ENCODE data around the gene TYW3. TPM values are rescaled to one million over a fixed set of nuclear protein-coding genes. Genes with fewer than 3 reads are reported as not detected.
"Not testable (repeated sequence)": the region's sequence is repeated elsewhere in the genome, so short reads cannot be mapped to it uniquely, and the experiment has no call there.

The TYW3 gene
- total RNA-seq, 2 donors from 2014 or later: 13.3 to 16.4 TPM

DNA sequence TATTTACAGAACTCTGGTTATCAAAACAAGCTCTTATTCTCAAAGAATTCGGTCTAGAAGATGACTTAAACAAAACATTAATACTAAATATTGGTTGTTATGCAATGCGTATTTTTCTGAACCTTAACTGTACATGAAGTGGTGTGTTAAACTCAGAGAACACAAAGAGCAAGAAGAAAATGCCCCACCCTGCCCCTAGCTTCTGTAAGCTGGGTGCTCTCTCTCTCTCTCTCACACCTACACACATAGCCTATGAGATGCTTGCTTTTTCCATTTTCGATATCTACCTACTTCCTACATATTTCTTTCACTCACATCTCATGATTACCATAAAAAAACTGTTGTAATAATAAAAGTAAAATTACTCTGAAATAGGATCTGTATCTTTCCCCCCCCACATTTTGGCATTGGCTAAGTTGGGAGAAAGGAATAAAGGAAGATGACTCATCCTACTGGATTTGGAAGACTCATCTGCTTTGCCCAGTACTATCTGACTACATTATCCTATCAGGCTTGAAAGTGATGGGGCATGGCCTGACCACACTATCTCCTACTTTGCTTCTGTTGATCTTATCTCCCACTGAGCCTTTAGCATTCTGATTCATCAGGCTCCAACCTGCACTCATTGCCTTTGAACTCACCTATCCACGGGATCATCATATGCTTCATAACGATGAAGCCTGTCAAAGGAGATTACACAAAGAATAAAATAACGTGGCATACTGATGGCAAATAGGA, 3.0 kb upstream of the TYW3 start:
- Histone ChIP-seq H3K4me1 (ENCODE audit: control insufficient read depth in 1 of 2, low read depth in 2 of 2) (peaks cover 30 to 32% of the 10 kb centered on the region in 2 donors), H3K9me3 (no peaks in the 10 kb centered on the region)
- ATAC-seq (ENCODE audit: insufficient number of reproducible peaks, low FRiP score, low read depth): no peak

DNA sequence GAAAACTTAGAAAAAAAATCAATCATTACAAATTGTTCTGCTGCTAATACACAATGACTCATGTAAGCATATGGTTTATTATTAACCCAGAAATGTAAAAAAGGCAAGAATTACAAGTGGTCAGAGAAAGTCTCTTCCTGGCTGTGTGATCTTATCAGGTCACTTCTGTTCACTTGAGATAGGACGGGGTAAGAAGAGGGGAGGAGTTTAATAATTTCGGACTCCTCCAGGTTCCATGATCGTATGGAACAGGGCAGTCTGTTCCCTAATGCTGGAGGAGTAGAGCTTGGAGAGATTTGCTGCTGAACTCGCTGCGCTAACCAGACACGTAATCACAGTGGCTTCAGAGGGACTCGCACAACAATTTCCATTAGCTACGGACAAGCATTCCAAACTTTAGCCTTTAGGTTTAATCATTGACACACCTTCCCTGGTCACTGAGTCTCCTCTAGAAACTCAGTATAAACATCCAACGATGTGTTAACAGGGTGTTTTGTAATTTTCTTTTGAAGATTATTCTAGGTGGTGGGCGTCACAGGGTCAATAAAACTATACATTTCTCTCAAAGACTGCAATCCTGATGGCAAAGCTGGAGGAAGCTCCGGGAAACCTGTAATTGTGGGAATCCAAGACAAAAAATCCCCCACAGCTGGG, 1.4 kb upstream of the TYW3 start:
- Histone ChIP-seq H3K9me3 (no peaks in the 10 kb centered on the region), H3K4me1 (ENCODE audit: control insufficient read depth in 1 of 2, low read depth in 2 of 2) (peaks cover 32 to 36% of the 10 kb centered on the region in 2 donors), H3K36me3 (no peaks in the 10 kb centered on the region), H3K27ac (no peak overlapping the region), H3K4me3 (peak overlapping the region; percentile 83), H3K27me3 (replicated peaks; ENCODE audit: insufficient read depth) (no peaks in the 10 kb centered on the region)
- TF ChIP-seq, protein P1, sequence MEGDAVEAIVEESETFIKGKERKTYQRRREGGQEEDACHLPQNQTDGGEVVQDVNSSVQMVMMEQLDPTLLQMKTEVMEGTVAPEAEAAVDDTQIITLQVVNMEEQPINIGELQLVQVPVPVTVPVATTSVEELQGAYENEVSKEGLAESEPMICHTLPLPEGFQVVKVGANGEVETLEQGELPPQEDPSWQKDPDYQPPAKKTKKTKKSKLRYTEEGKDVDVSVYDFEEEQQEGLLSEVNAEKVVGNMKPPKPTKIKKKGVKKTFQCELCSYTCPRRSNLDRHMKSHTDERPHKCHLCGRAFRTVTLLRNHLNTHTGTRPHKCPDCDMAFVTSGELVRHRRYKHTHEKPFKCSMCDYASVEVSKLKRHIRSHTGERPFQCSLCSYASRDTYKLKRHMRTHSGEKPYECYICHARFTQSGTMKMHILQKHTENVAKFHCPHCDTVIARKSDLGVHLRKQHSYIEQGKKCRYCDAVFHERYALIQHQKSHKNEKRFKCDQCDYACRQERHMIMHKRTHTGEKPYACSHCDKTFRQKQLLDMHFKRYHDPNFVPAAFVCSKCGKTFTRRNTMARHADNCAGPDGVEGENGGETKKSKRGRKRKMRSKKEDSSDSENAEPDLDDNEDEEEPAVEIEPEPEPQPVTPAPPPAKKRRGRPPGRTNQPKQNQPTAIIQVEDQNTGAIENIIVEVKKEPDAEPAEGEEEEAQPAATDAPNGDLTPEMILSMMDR (IDR thresholded peaks at IDR 0.05): no peak
- DNase-seq (ENCODE audit: low spot score) (no peak), ATAC-seq (ENCODE audit: insufficient number of reproducible peaks, low FRiP score, low read depth) (no peak)

More for the DNA sequence above, 3.0 kb upstream of the TYW3 start:
- H3K4me3 ChIP-seq: no peak overlapping the region
- H3K27ac ChIP-seq: no peak overlapping the region
- no peak for DNase-seq (ENCODE audit: low spot score)
- no peaks in the 10 kb centered on the region for H3K27me3 ChIP-seq (replicated peaks; ENCODE audit: insufficient read depth)
- TF ChIP-seq, protein P1 (IDR thresholded peaks at IDR 0.05): no peak
- no peaks in the 10 kb centered on the region for H3K36me3 ChIP-seq

DNA sequence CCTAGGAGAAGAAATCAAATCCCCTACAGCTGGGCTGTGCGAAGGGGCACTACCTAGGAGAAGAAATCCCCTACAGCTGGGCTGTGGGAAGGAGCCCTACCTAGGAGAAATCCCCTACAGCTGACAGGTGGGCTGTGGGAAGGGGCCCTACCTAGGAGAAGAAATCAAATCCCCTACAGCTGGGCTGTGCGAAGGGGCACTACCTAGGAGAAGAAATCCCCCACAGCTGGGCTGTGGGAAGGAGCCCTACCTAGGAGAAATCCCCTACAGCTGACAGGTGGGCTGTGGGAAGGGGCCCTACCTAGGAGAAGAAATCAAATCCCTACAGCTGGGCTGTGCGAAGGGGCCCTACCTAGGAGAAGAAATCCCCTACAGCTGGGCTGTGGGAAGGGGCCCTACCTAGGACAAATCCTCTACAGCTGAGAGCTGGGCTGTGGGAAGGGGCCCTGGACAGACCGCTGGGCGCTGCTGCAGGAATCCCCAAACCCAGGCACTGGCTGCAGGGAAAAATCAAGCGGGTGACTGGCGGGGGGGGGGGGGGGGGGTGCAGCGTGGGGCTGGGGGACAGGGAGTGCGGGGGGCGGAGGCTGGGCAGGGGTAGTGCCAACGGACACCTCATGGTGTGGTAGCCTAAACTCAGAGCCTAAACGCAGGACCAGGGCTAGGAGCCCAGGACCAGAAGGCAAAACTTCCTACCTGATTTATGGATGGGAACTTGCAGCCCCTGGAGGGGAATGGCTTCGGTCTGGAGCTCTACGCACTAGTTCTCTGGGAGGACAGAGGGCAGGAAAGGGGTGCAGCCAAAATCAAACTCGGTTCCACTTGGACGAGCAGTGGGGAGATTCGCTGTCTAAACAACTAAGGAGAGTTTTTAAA, 643 bp upstream of the TYW3 start:
- Histone ChIP-seq H3K4me3 (peak overlapping the region; percentile 83), H3K27ac (peak overlapping the region; percentile 63 to 74), H3K4me1 (ENCODE audit: control insufficient read depth in 1 of 2, low read depth in 2 of 2) (peaks cover 32 to 36% of the 10 kb centered on the region in 2 donors)
- not testable (repeated sequence) for H3K36me3 ChIP-seq; ATAC-seq (ENCODE audit: insufficient number of reproducible peaks, low FRiP score, low read depth); H3K9me3 ChIP-seq; DNase-seq (ENCODE audit: low spot score); H3K27me3 ChIP-seq (replicated peaks; ENCODE audit: insufficient read depth)

DNA sequence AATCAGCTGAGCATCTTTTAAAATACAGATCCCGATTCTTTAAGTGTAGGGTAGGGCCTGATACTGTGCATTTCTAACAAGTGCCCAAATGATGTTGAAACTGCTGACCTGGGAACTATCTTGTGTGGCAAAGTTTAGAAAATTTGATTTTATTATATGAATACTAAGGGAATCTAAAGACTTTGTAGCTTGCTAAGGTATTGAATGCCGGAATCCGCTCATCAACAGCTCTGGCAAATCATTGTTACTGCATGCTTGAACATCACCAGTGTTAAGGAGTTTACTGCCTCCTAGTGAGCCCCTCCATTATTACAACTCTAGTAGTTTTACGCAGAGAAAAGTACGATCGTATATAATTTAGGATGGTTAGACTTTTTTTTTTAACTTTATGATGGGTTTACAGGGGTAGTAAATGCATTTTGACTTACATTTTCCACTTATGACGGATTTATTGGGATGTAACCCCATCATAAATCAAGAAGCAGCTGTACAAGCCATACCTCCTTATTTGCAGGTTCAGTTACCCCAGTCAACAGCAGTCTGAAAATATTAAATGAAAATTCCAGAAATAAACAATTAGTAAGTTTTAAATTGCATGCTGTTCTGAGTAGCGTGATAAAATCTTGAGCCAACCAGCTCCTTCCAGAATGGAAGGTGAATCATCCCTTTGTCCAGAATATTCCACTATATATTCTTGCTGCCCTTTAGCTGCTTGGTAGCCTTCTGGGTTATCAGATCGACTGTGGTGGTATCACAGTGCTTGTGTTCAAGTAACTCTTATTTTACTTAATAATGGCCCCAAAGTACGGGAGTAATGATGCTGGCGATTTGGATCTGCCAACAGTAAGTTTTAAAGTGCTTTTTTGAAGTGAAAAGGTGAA, 892 bp downstream of the TYW3 start:
- DNase-seq (ENCODE audit: low spot score) (no peak), ATAC-seq (ENCODE audit: insufficient number of reproducible peaks, low FRiP score, low read depth) (no peak)
- peaks cover 8% of the 10 kb centered on the region for H3K36me3 ChIP-seq
- peak overlapping the region; percentile 83 for H3K4me3 ChIP-seq
- peaks cover 26 to 36% of the 10 kb centered on the region in 2 donors for H3K4me1 ChIP-seq (ENCODE audit: control insufficient read depth in 1 of 2, low read depth in 2 of 2)
- H3K9me3 ChIP-seq: no peaks in the 10 kb centered on the region
- TF ChIP-seq, protein P1 (IDR thresholded peaks at IDR 0.05): peak; percentile 64
- H3K27me3 ChIP-seq (replicated peaks; ENCODE audit: insufficient read depth): no peaks in the 10 kb centered on the region
- H3K27ac ChIP-seq: peak overlapping the region; percentile 63 to 74

DNA sequence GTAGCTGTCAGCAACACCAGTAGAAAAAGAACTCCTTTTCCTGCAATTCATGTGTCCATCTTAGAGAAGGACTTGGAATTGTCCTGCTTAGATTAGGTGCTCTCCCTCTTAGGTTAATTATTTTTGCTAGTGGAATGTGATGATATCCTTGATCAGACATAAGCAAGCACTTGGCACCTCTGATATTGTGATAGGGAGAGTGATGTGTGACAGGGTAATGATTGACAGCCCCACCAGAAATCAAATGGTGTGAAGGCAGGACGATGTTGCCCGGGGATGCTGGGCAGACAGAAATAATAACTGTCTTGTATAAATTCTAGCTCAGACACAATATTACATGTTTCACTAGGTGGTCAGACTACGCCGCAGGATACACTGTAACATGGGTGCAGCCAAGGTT, 4.4 kb downstream of the TYW3 start:
- H3K27ac ChIP-seq: no peak overlapping the region
- ATAC-seq (ENCODE audit: insufficient number of reproducible peaks, low FRiP score, low read depth) (no peak), DNase-seq (ENCODE audit: low spot score) (no peak)
- H3K36me3 ChIP-seq: peaks cover 15% of the 10 kb centered on the region
- no peaks in the 10 kb centered on the region for H3K9me3 ChIP-seq
- H3K4me3 ChIP-seq: no peak overlapping the region
- H3K4me1 ChIP-seq (ENCODE audit: control insufficient read depth in 1 of 2, low read depth in 2 of 2): peaks cover 9 to 17% of the 10 kb centered on the region in 2 donors
- no peaks in the 10 kb centered on the region for H3K27me3 ChIP-seq (replicated peaks; ENCODE audit: insufficient read depth)
- TF ChIP-seq, protein P1 (IDR thresholded peaks at IDR 0.05): no peak

DNA sequence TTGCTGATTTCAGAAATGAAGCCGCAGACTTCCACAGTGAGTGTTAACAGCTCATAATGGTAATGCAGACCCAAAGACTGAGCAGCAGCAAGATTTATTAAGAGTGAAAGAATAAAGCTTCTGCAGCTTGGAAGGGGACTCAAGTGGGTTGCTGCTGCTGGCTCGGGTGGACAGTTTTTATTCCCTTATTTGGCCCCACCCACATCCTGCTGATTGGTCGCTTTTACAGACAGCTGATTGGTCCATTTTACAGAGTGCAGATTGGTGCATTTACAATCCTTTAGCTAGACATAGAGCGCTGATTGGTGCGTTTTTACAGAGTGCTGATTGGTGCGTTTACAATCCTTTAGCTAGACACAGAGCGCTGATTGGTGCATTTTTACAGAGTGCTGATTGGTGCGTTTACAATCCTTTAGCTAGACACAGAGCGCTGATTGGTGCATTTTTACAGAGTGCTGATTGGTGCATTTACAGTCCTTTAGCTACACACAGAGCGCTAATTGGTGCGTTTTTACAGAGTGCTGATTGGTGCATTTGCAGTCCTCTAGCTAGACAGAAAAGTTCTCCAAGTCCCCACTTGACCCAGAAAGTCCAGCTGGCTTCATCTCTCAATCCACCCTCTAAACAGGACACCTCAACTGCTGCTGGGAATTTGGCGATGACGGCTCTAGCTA, 7.5 kb downstream of the TYW3 start:
- peaks cover 28% of the 10 kb centered on the region for H3K36me3 ChIP-seq

DNA sequence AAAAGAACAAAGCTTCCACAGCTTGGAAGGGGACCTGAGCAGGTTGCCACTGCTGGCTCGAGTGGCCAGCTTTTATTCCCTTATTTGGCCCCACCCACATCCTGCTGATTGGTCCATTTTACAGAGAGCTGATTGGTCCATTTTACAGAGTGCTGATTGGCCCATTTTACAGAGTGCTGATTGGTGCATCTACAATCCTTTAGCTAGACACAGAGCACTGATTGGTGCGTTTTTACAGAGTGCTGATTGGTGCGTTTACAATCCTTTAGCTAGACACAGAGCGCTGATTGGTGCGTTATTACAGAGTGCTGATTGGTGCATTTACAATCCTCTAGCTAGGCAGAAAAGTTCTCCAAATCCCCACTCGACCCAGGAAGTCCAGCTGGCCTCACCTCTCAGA, 12.3 kb downstream of the TYW3 start:
- H3K9me3 ChIP-seq; H3K4me3 ChIP-seq; H3K4me1 ChIP-seq (ENCODE audit: control insufficient read depth in 1 of 2, low read depth in 2 of 2); ATAC-seq (ENCODE audit: insufficient number of reproducible peaks, low FRiP score, low read depth); H3K27ac ChIP-seq; DNase-seq (ENCODE audit: low spot score); H3K27me3 ChIP-seq (replicated peaks; ENCODE audit: insufficient read depth): not testable (repeated sequence)
- peaks cover 31% of the 10 kb centered on the region for H3K36me3 ChIP-seq

More for the DNA sequence above, 7.5 kb downstream of the TYW3 start:
- H3K27ac ChIP-seq; H3K27me3 ChIP-seq (replicated peaks; ENCODE audit: insufficient read depth); H3K4me3 ChIP-seq; H3K4me1 ChIP-seq (ENCODE audit: control insufficient read depth in 1 of 2, low read depth in 2 of 2); H3K9me3 ChIP-seq; DNase-seq (ENCODE audit: low spot score); ATAC-seq (ENCODE audit: insufficient number of reproducible peaks, low FRiP score, low read depth): not testable (repeated sequence)
